Loucy (cell line): ENCODE results near the gene PDE4D.

Experiments used
- H2AFZ ChIP-seq: fragments of 200-600 bp; sonication (generic); 2 replicates; pipeline ENCODE4 v1.6.0; 2016; ENCODE audit warnings: antibody characterized with exemption, mild to moderate bottlenecking, low read length, moderate library complexity
- H3F3A ChIP-seq: fragments of 200-600 bp; 2 replicates; pipeline ENCODE4 v1.6.0; 2016; ENCODE audit warnings: antibody characterized with exemption, low read depth, mild to moderate bottlenecking
- H3K27me3 ChIP-seq: fragments of 200-600 bp; sonication (generic); 2 replicates; pipeline ENCODE4 v1.6.1; 2014; ENCODE audit warnings: low read length, mild to moderate bottlenecking; ENCODE audit not compliant: insufficient read depth, poor library complexity, severe bottlenecking
- H3K36me3 ChIP-seq: fragments of 200-600 bp; sonication (generic); 2 replicates; pipeline ENCODE4 v1.6.1; 2016; ENCODE audit warnings: low read length; ENCODE audit not compliant: insufficient read depth
- H3K4me1 ChIP-seq: fragments of 200-600 bp; sonication (generic); 2 replicates; pipeline ENCODE4 v1.5.1; 2014; ENCODE audit warnings: low read length, mild to moderate bottlenecking; ENCODE audit not compliant: insufficient read depth, poor library complexity, severe bottlenecking
- H3K4me2 ChIP-seq: fragments of 200-600 bp; sonication (generic); 2 replicates; pipeline ENCODE4 v1.6.0; 2014; ENCODE audit warnings: antibody characterized with exemption, low read length, low read depth, mild to moderate bottlenecking; ENCODE audit not compliant: poor library complexity, severe bottlenecking
- H3K4me3 ChIP-seq: fragments of 200-600 bp; sonication (generic); 2 replicates; pipeline ENCODE4 v1.5.1; 2014; ENCODE audit warnings: low read length, mild to moderate bottlenecking, mixed read lengths; ENCODE audit not compliant: poor library complexity, severe bottlenecking
- H3K79me2 ChIP-seq: fragments of 200-600 bp; sonication (generic); 2 replicates; pipeline ENCODE4 v1.6.1; 2014; ENCODE audit warnings: low read length; ENCODE audit not compliant: insufficient read depth
- H3K9ac ChIP-seq: fragments of 200-600 bp; sonication (generic); 2 replicates; pipeline ENCODE4 v1.6.0; 2014; ENCODE audit warnings: mild to moderate bottlenecking, low read depth, low read length, moderate library complexity; ENCODE audit not compliant: poor library complexity, severe bottlenecking
- H3K9me2 ChIP-seq: fragments of 200-600 bp; sonication (generic); replicated peaks from 2 replicates; pipeline ENCODE4 v1.6.1; 2016; ENCODE audit warnings: low read depth, low read length, mixed read lengths
- H3K9me3 ChIP-seq: fragments of 200-600 bp; sonication (generic); 2 replicates; pipeline ENCODE4 v1.6.1; 2014; ENCODE audit warnings: mild to moderate bottlenecking, antibody characterized with exemption, low read length, low read depth; ENCODE audit not compliant: insufficient read depth
- H4K20me1 ChIP-seq: fragments of 200-600 bp; sonication (generic); 2 replicates; pipeline ENCODE4 v1.6.0; 2014; ENCODE audit warnings: antibody characterized with exemption, low read length, mild to moderate bottlenecking; ENCODE audit not compliant: insufficient read depth, poor library complexity, severe bottlenecking
- CTCF ChIP-seq: fragments of 200-600 bp; sonication (generic); conservative IDR thresholded peaks from 2 replicates; pipeline ENCODE4 v1.5.1; 2014; ENCODE audit warnings: mild to moderate bottlenecking, antibody characterized with exemption, low read length
- EZH2phosphoT487 ChIP-seq: fragments of 200-600 bp; IDR thresholded peaks from 2 replicates; pipeline ENCODE4 v1.6.1; 2018; ENCODE audit warnings: antibody characterized with exemption, mild to moderate bottlenecking, moderate library complexity, borderline replicate concordance

Gene PDE4D

DNA sequence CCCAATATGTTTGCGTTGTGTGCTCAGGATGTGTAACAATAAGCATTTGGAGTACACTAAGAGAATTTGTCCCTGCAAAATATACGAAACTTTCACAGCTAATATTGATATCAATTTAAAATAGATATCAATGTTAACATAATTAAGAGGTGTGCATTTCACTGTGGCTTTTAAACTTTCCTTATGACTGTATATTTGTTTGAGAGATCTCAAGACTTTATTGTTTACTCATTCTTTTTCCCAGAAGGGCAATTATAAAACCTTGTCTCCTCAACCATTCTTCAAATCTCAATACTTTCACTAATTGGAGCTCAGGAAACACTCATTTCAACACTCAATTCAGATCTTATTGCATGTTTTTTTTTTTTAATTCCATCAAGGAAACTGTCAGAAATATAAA is 241.1 kb downstream of the PDE4D start:
- H3K36me3 ChIP-seq: no peaks in the 10 kb centered on the region
- no peak overlapping the region for H3K4me2 ChIP-seq

GRCh38 chr5:59648949-59649921 is 244.3 kb downstream of the PDE4D start:
- Histone ChIP-seq H3K27me3 (no peaks in the 10 kb centered on the region), H3K4me3 (no peak overlapping the region), H2AFZ (peak overlapping the region; percentile 17; the same call in 1 of the 2 replicates), H3K36me3 (no peaks in the 10 kb centered on the region), H3K4me1 (peaks cover 56% of the 10 kb centered on the region), H4K20me1 (no peaks in the 10 kb centered on the region), H3K9ac (no peak overlapping the region), H3K9me3 (no peaks in the 10 kb centered on the region), H3F3A (peaks cover 3% of the 10 kb centered on the region; the same call in 1 of the 2 replicates), H3K79me2 (no peaks in the 10 kb centered on the region), H3K4me2 (peak overlapping the region; percentile 15), H3K9me2 (no peaks in the 10 kb centered on the region)
- TF ChIP-seq CTCF (no peak), EZH2phosphoT487 (no peak)

More for the DNA sequence above, 241.1 kb downstream of the PDE4D start:
- Histone ChIP-seq H3K4me1 (peaks cover 63% of the 10 kb centered on the region), H3K27me3 (no peaks in the 10 kb centered on the region), H3F3A (peaks cover 3% of the 10 kb centered on the region; the same call in 1 of the 2 replicates), H3K79me2 (no peaks in the 10 kb centered on the region), H4K20me1 (no peaks in the 10 kb centered on the region), H3K9me3 (no peaks in the 10 kb centered on the region), H2AFZ (peak overlapping the region; percentile 25; the same call in 1 of the 2 replicates), H3K9me2 (no peaks in the 10 kb centered on the region), H3K4me3 (no peak overlapping the region), H3K9ac (no peak overlapping the region)
- no peak for TF ChIP-seq CTCF
- TF ChIP-seq EZH2phosphoT487: no peak

- Histone ChIP-seq H2AFZ (peak overlapping the region; percentile 17; the same call in 1 of the 2 replicates), H3K9me3 (no peaks in the 10 kb centered on the region), H3K27me3 (no peaks in the 10 kb centered on the region), H3K36me3 (no peaks in the 10 kb centered on the region), H3K9me2 (no peaks in the 10 kb centered on the region), H3K9ac (no peak overlapping the region), H3K4me3 (no peak overlapping the region), H3F3A (peaks cover 3% of the 10 kb centered on the region; the same call in 1 of the 2 replicates), H4K20me1 (no peaks in the 10 kb centered on the region), H3K4me1 (peaks cover 57% of the 10 kb centered on the region), H3K79me2 (no peaks in the 10 kb centered on the region), H3K4me2 (peak overlapping the region; percentile 15)
- no peak for TF ChIP-seq CTCF
- TF ChIP-seq EZH2phosphoT487: no peak
These were observed 245.3 kb downstream of the PDE4D start for GRCh38 chr5:59648038-59648831.
